H9 (cell line): ENCODE results near the gene VAV2. TPM values are rescaled to one million over a fixed set of nuclear protein-coding genes. Genes with fewer than 3 reads are reported as not detected.

Experiments
- DNase-seq: peaks from one replicate; pipeline ENCODE4 v3.0.0-alpha.2; 2017
- H2AFZ ChIP-seq: one replicate; pipeline ENCODE4 v1.6.1; 2013; ENCODE audit warnings: mild to moderate bottlenecking, low read length, control low read depth, moderate library complexity
- H2AK5ac ChIP-seq: 2 replicates; pipeline ENCODE4 v1.6.1; 2013; ENCODE audit warnings: low read length, control low read depth, mixed read lengths; ENCODE audit not compliant: insufficient read length
- H2BK120ac ChIP-seq: one replicate; pipeline ENCODE4 v1.6.1; 2013; ENCODE audit warnings: low read depth, mild to moderate bottlenecking, low read length, control low read depth, inconsistent platforms; ENCODE audit not compliant: poor library complexity, severe bottlenecking
- H2BK12ac ChIP-seq: 2 replicates; pipeline ENCODE4 v1.6.1; 2013; ENCODE audit warnings: low read length, control low read depth, mixed read lengths, low read depth; ENCODE audit not compliant: insufficient read length
- H2BK15ac ChIP-seq: 2 replicates; pipeline ENCODE4 v1.6.1; 2013; ENCODE audit warnings: low read depth, low read length, control low read depth
- H2BK20ac ChIP-seq: one replicate; pipeline ENCODE4 v1.6.1; 2013; ENCODE audit warnings: low read depth, mild to moderate bottlenecking, low read length, control low read depth, inconsistent platforms; ENCODE audit not compliant: poor library complexity, severe bottlenecking
- H2BK5ac ChIP-seq: 2 replicates; pipeline ENCODE4 v1.6.1; 2013; ENCODE audit warnings: low read length, control low read depth, mixed read lengths; ENCODE audit not compliant: insufficient read length
- H3K14ac ChIP-seq: 2 replicates; pipeline ENCODE4 v1.6.1; 2013; ENCODE audit warnings: low read length, control low read depth; ENCODE audit not compliant: insufficient read depth
- H3K18ac ChIP-seq: 2 replicates; pipeline ENCODE4 v1.6.1; 2013; ENCODE audit warnings: low read depth, mild to moderate bottlenecking, mixed read lengths, low read length, control low read depth; ENCODE audit not compliant: insufficient read length
- H3K23ac ChIP-seq: 2 replicates; pipeline ENCODE4 v1.6.1; 2013; ENCODE audit warnings: low read length, control low read depth, mixed read lengths, low read depth; ENCODE audit not compliant: insufficient read length
- H3K23me2 ChIP-seq: 2 replicates; pipeline ENCODE4 v1.6.1; 2013; ENCODE audit warnings: low read depth, mild to moderate bottlenecking, mixed read lengths, low read length, control low read depth; ENCODE audit not compliant: insufficient read length, poor library complexity, severe bottlenecking
- H3K27ac ChIP-seq: 2 replicates; pipeline ENCODE4 v1.5.1; 2013; ENCODE audit warnings: low read length, control low read depth, mixed read lengths, low read depth; ENCODE audit not compliant: insufficient read length
- H3K27me3 ChIP-seq: 2 replicates; pipeline ENCODE4 v1.6.1; 2013; ENCODE audit warnings: low read length, control low read depth, inconsistent platforms; ENCODE audit not compliant: insufficient read depth
- H3K4ac ChIP-seq: 2 replicates; pipeline ENCODE4 v1.6.1; 2013; ENCODE audit warnings: low read depth, mild to moderate bottlenecking, control low read depth, inconsistent platforms, low read length, moderate library complexity
- H3K4me1 ChIP-seq: 2 replicates; pipeline ENCODE4 v1.6.1; 2013; ENCODE audit warnings: low read length, control low read depth, inconsistent platforms; ENCODE audit not compliant: insufficient read depth
- H3K4me2 ChIP-seq: 2 replicates; pipeline ENCODE4 v1.6.1; 2013; ENCODE audit warnings: low read length, control low read depth, mixed read lengths; ENCODE audit not compliant: insufficient read length, insufficient read depth
- H3K56ac ChIP-seq: 2 replicates; pipeline ENCODE4 v1.6.1; 2013; ENCODE audit warnings: low read depth, mild to moderate bottlenecking, mixed read lengths, low read length, control low read depth; ENCODE audit not compliant: insufficient read length
- H3K79me1 ChIP-seq: 2 replicates; pipeline ENCODE4 v1.6.1; 2013; ENCODE audit warnings: low read depth, mild to moderate bottlenecking, moderate library complexity, low read length, control low read depth, inconsistent platforms; ENCODE audit not compliant: insufficient read depth, poor library complexity, severe bottlenecking
- H3K79me2 ChIP-seq: 2 replicates; pipeline ENCODE4 v1.6.1; 2013; ENCODE audit warnings: low read length, control low read depth, inconsistent platforms; ENCODE audit not compliant: insufficient read depth
- H3K9ac ChIP-seq: 2 replicates; pipeline ENCODE4 v1.6.1; 2013; ENCODE audit warnings: low read length, control low read depth, mixed read lengths; ENCODE audit not compliant: insufficient read length; ENCODE audit errors: extremely low read depth
- H3K9me3 ChIP-seq: one replicate; pipeline ENCODE4 v1.6.1; 2013; ENCODE audit warnings: low read depth, low read length, inconsistent platforms; ENCODE audit not compliant: control insufficient read depth
- H3T11ph ChIP-seq: one replicate; pipeline ENCODE4 v1.6.1; 2013; ENCODE audit warnings: mild to moderate bottlenecking, low read length, control low read depth, inconsistent platforms
- H4K20me1 ChIP-seq: one replicate; pipeline ENCODE4 v1.6.1; 2013; ENCODE audit not compliant: control insufficient read depth, insufficient read length, insufficient read depth
- H4K5ac ChIP-seq: 2 replicates; pipeline ENCODE4 v1.6.1; 2013; ENCODE audit warnings: low read depth, mild to moderate bottlenecking, mixed read lengths, low read length, control low read depth; ENCODE audit not compliant: insufficient read length
- H4K8ac ChIP-seq: replicated peaks from 2 replicates; pipeline ENCODE4 v1.6.1; 2013; ENCODE audit warnings: low read length, control low read depth, mixed read lengths, low read depth; ENCODE audit not compliant: insufficient read length
- H4K91ac ChIP-seq: 2 replicates; pipeline ENCODE4 v1.6.1; 2013; ENCODE audit warnings: low read depth, mild to moderate bottlenecking, moderate library complexity, mixed read lengths, low read length, control low read depth; ENCODE audit not compliant: insufficient read length
- H3K27ac Mint-ChIP-seq, 3 experiments: 2 replicates in 2 of 3; 3 replicates in 1 of 3; pipeline ENCODE4 v1.8.0; 2020 to 2021; ENCODE audit warnings: mixed read lengths in 3 of 3, mild to moderate bottlenecking in 1 of 3, moderate library complexity in 1 of 3
- H3K27me3 Mint-ChIP-seq: 2 replicates; pipeline ENCODE4 v1.8.0; 2021; ENCODE audit warnings: low read depth, mild to moderate bottlenecking, moderate library complexity, mixed read lengths
- H3K36me3 Mint-ChIP-seq, 3 experiments: 2 replicates in 2 of 3; 3 replicates in 1 of 3; pipeline ENCODE4 v1.8.0; 2020 to 2021; ENCODE audit warnings: low read depth in 3 of 3, mixed read lengths in 3 of 3; ENCODE audit not compliant: insufficient read depth in 1 of 3
- H3K4me1 Mint-ChIP-seq, 2 experiments: 2 replicates each; pipeline ENCODE4 v1.8.0; 2020; ENCODE audit warnings: mixed read lengths in 2 of 2
- H3K4me3 Mint-ChIP-seq, 2 experiments: 2 replicates in 1 of 2; 3 replicates in 1 of 2; pipeline ENCODE4 v1.8.0; 2020 to 2021; ENCODE audit warnings: mild to moderate bottlenecking in 2 of 2, mixed read lengths in 2 of 2, moderate library complexity in 1 of 2
- H3K9me3 Mint-ChIP-seq, 2 experiments: 2 replicates in 1 of 2; 3 replicates in 1 of 2; pipeline ENCODE4 v1.8.0; 2020; ENCODE audit warnings: mild to moderate bottlenecking in 2 of 2, mixed read lengths in 2 of 2, moderate library complexity in 1 of 2
- WGBS: extraction: QIAGEN DNeasy Blood & Tissue Kit; methylation state at CpG from one replicate; pipeline ENCODE4 v1.1.7; 2013; ENCODE audit warnings: missing lambda C conversion rate, low lambda C conversion rate, mixed read lengths; ENCODE audit not compliant: insufficient read length; ENCODE audit errors: extremely low coverage; 5-methylcytosine and 5-hydroxymethylcytosine counted together
- total RNA-seq: library from RNA; stranded (reverse); gene quantifications from 2 replicates; pipeline ENCODE4 v1.2.1, GENCODE V29; 2021
- TF ChIP-seq, protein P1 (sequence below): fragments of 200-600 bp; sonication (generic); conservative IDR thresholded peaks from 3 replicates; pipeline ENCODE4 v1.8.0; 2021; ENCODE audit warnings: antibody characterized with exemption, mild to moderate bottlenecking

VAV2 gene
- total RNA-seq, 1 experiment from 2014 or later, result 58.7 TPM

DNA sequence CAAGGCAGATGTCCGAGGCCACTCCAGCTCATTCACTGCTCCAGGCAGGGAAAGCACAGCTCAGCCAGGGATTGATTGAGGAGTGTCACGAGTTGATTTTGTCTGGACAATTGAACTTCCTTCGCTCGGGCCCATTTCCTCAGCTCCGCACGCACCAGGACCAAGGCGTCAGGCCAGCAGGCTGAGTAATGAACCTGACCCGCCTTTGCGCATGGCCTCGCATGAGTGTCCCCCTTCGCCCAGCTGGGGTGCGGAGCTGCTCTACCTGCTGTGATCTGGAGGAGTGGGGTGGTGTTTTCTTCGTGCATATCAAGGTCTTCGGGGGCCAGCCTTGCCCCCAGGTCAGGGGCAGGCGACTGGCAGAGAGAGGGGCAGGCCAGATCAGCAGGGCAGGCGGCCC lies 44.0 kb downstream of the VAV2 start:
- Histone ChIP-seq H3K18ac (no peak overlapping the region), H3K23me2 (no peaks in the 10 kb centered on the region), H2BK120ac (no peak overlapping the region), H4K8ac (no peak overlapping the region), H3K56ac (no peak overlapping the region), H4K91ac (no peak overlapping the region), H4K20me1 (peaks cover 7% of the 10 kb centered on the region), H3T11ph (no peak overlapping the region), H2BK15ac (peak overlapping the region; percentile 72), H3K79me1 (peaks cover 6% of the 10 kb centered on the region), H3K23ac (no peak overlapping the region), H2BK12ac (no peak overlapping the region), H2BK5ac (no peak overlapping the region), H3K79me2 (peaks cover 7% of the 10 kb centered on the region; the same call in 1 of the 2 replicates), H3K9me3 (no peaks in the 10 kb centered on the region), H3K4me1 (no peaks in the 10 kb centered on the region; the same call in 1 of the 2 replicates), H2AK5ac (no peak overlapping the region), H3K27ac (no peak overlapping the region), H3K9ac (no peak overlapping the region), H4K5ac (no peak overlapping the region), H3K4me2 (no peak overlapping the region), H3K14ac (peak overlapping the region; percentile 51; the same call in 1 of the 2 replicates), H2AFZ (no peak overlapping the region), H3K4ac (no peak overlapping the region), H3K27me3 (no peaks in the 10 kb centered on the region), H2BK20ac (no peak overlapping the region)
- H3K4me1 Mint-ChIP-seq, result peaks cover 21 to 26% of the 10 kb centered on the region in 2 experiments
- TF ChIP-seq, protein P1, sequence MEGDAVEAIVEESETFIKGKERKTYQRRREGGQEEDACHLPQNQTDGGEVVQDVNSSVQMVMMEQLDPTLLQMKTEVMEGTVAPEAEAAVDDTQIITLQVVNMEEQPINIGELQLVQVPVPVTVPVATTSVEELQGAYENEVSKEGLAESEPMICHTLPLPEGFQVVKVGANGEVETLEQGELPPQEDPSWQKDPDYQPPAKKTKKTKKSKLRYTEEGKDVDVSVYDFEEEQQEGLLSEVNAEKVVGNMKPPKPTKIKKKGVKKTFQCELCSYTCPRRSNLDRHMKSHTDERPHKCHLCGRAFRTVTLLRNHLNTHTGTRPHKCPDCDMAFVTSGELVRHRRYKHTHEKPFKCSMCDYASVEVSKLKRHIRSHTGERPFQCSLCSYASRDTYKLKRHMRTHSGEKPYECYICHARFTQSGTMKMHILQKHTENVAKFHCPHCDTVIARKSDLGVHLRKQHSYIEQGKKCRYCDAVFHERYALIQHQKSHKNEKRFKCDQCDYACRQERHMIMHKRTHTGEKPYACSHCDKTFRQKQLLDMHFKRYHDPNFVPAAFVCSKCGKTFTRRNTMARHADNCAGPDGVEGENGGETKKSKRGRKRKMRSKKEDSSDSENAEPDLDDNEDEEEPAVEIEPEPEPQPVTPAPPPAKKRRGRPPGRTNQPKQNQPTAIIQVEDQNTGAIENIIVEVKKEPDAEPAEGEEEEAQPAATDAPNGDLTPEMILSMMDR, result no peak
- H3K27me3 Mint-ChIP-seq, result no peaks in the 10 kb centered on the region
- H3K9me3 Mint-ChIP-seq, result no peaks in the 10 kb centered on the region
- no CpG with 5 or more reads among the region's 16 CpGs for WGBS
- H3K27ac Mint-ChIP-seq, result peak overlapping the region; percentile 44 to 88 (median 83); a peak in 5 of 7 replicates
- DNase-seq, result no peak
- H3K4me3 Mint-ChIP-seq, result no peak overlapping the region
- H3K36me3 Mint-ChIP-seq, result peaks cover 0 to 12% (median 2%) of the 10 kb centered on the region in 3 experiments; a peak in 2 of 7 replicates
